ENCODE measurements around the gene FMC1. TPM values are rescaled to one million over a fixed set of nuclear protein-coding genes. Genes with fewer than 3 reads are reported as not detected.
"Not testable (repeated sequence)": the region's sequence is repeated elsewhere in the genome, so short reads cannot be mapped to it uniquely, and the experiment has no call there.

Gene FMC1
- total RNA-seq, 2 donors from 2014 or later = 6.0 to 43.8 TPM

GRCh38 chr7:139351027-139351426 is 9.9 kb downstream of the FMC1 start:
- Histone ChIP-seq H3K4me1 (no peaks in the 10 kb centered on the region), H3K9me3 (no peaks in the 10 kb centered on the region), H3K27ac (no peak overlapping the region), H3K36me3 (replicated peaks in 1 of 2; ENCODE audit: insufficient read depth in 1 of 2, low read depth in 2 of 2) (peaks cover 0 to 8% of the 10 kb centered on the region in 2 donors), H3K27me3 (no peaks in the 10 kb centered on the region), H3K4me3 (no peak overlapping the region)
- TF ChIP-seq CTCF (IDR thresholded peaks at IDR 0.05) = no peak
- TF ChIP-seq POLR2A (IDR thresholded peaks at IDR 0.05) = no peak
- DNase-seq = no peak
- intact Hi-C loops (cut with DNase I) = no loop called here
- 87 to 93% methylated on average over 2 of the region's 2 CpGs for WGBS, 2 donors
- ATAC-seq = no peak

GRCh38 chr7:139354729-139355128 is 13.6 kb downstream of the FMC1 start:
- no peak for ATAC-seq
- DNase-seq = no peak
- no peak overlapping the region for H3K4me3 ChIP-seq
- H3K9me3 ChIP-seq = no peaks in the 10 kb centered on the region
- WGBS, 2 donors = 93 to 100% methylated on average over 2 of the region's 2 CpGs
- intact Hi-C loops (cut with DNase I) = no loop called here
- no peak overlapping the region for H3K27ac ChIP-seq
- no peaks in the 10 kb centered on the region for H3K36me3 ChIP-seq (replicated peaks in 1 of 2; ENCODE audit: insufficient read depth in 1 of 2, low read depth in 2 of 2)
- TF ChIP-seq POLR2A (IDR thresholded peaks at IDR 0.05) = no peak
- TF ChIP-seq CTCF (IDR thresholded peaks at IDR 0.05) = no peak
- H3K27me3 ChIP-seq = no peaks in the 10 kb centered on the region
- peaks cover 7% of the 10 kb centered on the region for H3K4me1 ChIP-seq

GRCh38 chr7:139355320-139355719 is 14.2 kb downstream of the FMC1 start:
- no peak overlapping the region for H3K27ac ChIP-seq
- no peaks in the 10 kb centered on the region for H3K27me3 ChIP-seq
- ATAC-seq (no peak), DNase-seq (no peak)
- H3K4me1 ChIP-seq = peaks cover 7% of the 10 kb centered on the region
- no peak for TF ChIP-seq POLR2A (IDR thresholded peaks at IDR 0.05)
- TF ChIP-seq CTCF (IDR thresholded peaks at IDR 0.05) = no peak
- intact Hi-C loops (cut with DNase I) = no loop called here
- H3K36me3 ChIP-seq (replicated peaks in 1 of 2; ENCODE audit: insufficient read depth in 1 of 2, low read depth in 2 of 2) = no peaks in the 10 kb centered on the region
- 95 to 100% methylated on average over 1 of the region's 1 CpG for WGBS, 2 donors
- H3K9me3 ChIP-seq = no peaks in the 10 kb centered on the region
- H3K4me3 ChIP-seq = no peak overlapping the region

- WGBS, 2 donors = 91 to 93% methylated on average over 27 of the region's 27 CpGs
- H3K9me3 ChIP-seq; intact Hi-C loops (cut with DNase I); H3K36me3 ChIP-seq (replicated peaks in 1 of 2; ENCODE audit: insufficient read depth in 1 of 2, low read depth in 2 of 2); H3K27me3 ChIP-seq; ATAC-seq; DNase-seq; H3K4me3 ChIP-seq: not testable (repeated sequence)
- peak overlapping the region in 3 of 4 donors; percentile 99 for H3K27ac ChIP-seq
- H3K4me1 ChIP-seq = peaks cover 26% of the 10 kb centered on the region
Measured at GRCh38 chr7:139357729-139358506, 16.8 kb downstream of the FMC1 start.

- Histone ChIP-seq H3K4me1 (peaks cover 30% of the 10 kb centered on the region), H3K4me3 (peak overlapping the region; percentile 62 to 70), H3K9me3 (no peaks in the 10 kb centered on the region), H3K27me3 (no peaks in the 10 kb centered on the region), H3K36me3 (replicated peaks in 1 of 2; ENCODE audit: insufficient read depth in 1 of 2, low read depth in 2 of 2) (no peaks in the 10 kb centered on the region), H3K27ac (peak overlapping the region; percentile 99 to 100 (median 99))
- WGBS, 2 donors = 3 to 6% methylated on average over 38 to 39 of the region's 39 CpGs
- intact Hi-C loops (cut with DNase I) = no loop called here
- DNase-seq = peak in 2 of 4 donors; percentile 20 to 28
- ATAC-seq = peak; percentile 7
- TF ChIP-seq POLR2A (IDR thresholded peaks at IDR 0.05) (no peak), CTCF (IDR thresholded peaks at IDR 0.05) (no peak)
Measured at GRCh38 chr7:139358541-139359365, 17.6 kb downstream of the FMC1 start.
